ENCODE measurements around the gene TMEM178B.

DNA sequence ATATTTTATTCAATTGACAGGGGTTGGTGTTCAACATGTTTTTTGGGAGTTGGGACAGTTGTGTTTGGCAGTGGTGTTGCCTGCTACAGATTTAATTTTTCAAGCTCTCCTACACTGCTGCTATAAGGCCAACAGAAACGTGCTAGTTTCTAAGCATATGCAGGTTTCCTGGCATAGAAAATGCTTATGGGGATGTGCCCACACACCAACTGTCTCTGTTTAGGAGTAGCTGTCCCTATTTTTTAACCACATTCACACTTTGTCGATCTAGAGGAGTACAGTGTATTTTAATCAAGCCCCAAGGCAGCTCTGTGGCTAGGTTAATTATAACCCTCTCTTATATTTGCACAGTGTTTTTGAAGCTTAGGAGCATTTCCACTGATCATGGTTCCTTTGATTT is 28.6 kb downstream of the TMEM178B start:
- TF ChIP-seq CTCF (IDR thresholded peaks at IDR 0.05), result no peak
- TF ChIP-seq EP300 (IDR thresholded peaks at IDR 0.05), result no peak
- TF ChIP-seq POLR2AphosphoS5 (IDR thresholded peaks at IDR 0.05), result no peak
- no peak for TF ChIP-seq POLR2A (IDR thresholded peaks at IDR 0.05; ENCODE audit: low read depth)

Data from esophagus muscularis mucosa (tissue), 4 donors.